ENCODE results near the gene METTL18.

Gene METTL18

DNA sequence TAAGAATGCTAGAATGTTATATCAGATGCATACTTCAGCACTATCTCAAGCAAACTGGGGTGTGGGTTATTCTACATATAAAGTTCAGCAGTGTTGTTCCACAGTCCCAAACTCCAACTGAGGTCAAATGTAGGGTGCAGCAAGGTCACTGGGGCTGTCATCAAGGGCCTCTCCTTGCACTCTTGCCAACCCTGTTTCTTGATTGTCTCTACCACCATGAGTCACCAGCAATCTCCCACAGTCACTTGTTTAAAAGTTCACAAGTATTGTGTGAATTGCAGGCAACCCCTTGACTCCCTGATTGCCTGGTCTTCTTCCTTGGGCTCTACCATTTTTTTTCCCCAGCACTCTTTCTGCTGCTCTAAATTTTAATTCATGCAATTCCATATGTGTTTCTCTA lies 10.6 kb downstream of the METTL18 start:
- no peak for DNase-seq

- DNase-seq = no peak
These were observed 12.1 kb downstream of the METTL18 start for GRCh38 chr1:169782596-169782995.

DNA sequence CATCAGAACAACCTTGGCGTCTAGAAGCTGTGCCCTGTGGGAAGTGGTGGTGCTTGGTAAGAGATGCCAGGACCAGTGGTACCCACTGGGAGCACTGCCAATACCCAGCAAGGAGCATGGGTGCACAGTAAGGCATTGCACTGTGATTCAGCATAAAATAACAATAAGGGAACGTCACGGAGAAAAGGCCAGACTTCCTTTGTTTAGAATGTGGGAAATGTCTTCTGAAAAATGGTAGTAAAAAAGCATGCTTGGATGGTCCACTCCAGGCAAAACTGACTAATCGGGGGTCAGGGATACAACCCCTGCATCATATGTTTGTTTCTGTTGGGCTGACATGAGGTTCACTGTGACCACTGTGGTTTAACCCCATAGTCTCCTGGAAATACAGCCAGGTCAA lies 14.7 kb downstream of the METTL18 start:
- no peak for DNase-seq

GRCh38 chr1:169779150-169779549 lies 15.6 kb downstream of the METTL18 start:
- DNase-seq = no peak

- no peak for DNase-seq
These were observed 18.3 kb downstream of the METTL18 start for GRCh38 chr1:169776440-169776839.

GRCh38 chr1:169768161-169768560 lies 26.5 kb downstream of the METTL18 start:
- no peak for DNase-seq

DNA sequence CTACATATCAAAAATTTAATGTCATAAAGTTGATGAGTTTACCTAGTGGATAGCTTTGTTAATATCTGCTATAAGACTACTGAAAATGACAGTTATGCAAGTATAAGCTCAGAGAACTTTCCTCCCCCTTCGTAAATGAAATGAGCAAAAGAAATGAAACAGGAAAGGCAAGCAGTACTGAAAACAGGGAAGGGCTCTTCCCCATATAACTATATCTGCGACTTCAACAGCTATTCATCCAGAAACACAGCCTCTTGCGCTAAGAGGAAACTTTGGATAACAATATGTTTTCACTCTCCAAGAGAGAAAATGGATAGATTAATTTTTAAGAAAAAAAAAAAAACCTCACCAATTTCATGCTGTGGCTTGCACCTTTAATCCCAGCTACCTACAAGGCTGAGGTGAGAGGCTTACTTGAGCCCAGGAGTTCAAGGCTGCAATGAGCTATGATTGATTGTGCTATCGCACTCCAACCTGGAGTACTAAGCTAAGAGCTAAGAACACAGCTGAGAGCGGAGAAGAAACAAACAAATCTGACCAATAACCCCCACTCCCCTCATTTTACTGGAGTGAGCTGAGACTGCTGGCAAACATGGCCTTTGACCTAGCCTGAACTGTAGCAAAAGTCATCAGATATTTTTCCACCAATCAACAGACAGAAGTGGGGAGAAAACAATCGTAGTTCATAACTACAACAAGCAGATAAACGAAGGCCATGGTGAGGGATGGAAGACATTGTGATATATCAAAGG lies 29.0 kb downstream of the METTL18 start:
- no peak for DNase-seq

- no peak for DNase-seq
These were observed 29.8 kb downstream of the METTL18 start for GRCh38 chr1:169764919-169765318.

GRCh38 chr1:169762699-169763098 lies 32.0 kb downstream of the METTL18 start:
- DNase-seq = no peak

GRCh38 chr1:169759038-169759437 lies 35.7 kb downstream of the METTL18 start:
- no peak for DNase-seq

DNA sequence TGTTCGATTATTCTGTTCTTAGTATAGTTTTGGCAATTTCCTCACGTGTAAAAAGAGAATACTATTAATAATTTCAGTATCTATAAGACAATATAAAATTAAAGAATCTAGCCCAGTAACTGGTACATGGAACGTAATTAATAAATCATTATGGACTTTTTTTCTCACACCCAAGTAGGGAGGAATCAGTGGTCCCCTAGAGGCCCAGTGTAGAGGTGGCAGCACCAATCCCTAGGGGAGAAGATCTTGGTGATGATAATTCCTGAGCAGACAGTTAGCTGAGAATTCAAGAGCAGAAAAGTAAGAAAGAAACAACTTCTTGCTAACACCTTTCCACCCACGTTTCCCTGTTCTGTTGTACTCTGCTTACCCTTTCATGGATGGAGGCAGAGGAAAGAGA lies 41.2 kb downstream of the METTL18 start:
- DNase-seq = no peak

- DNase-seq = no peak
These were observed 44.7 kb downstream of the METTL18 start for GRCh38 chr1:169750041-169750440.

GRCh38 chr1:169746550-169746949 lies 48.2 kb downstream of the METTL18 start:
- DNase-seq = no peak

DNA sequence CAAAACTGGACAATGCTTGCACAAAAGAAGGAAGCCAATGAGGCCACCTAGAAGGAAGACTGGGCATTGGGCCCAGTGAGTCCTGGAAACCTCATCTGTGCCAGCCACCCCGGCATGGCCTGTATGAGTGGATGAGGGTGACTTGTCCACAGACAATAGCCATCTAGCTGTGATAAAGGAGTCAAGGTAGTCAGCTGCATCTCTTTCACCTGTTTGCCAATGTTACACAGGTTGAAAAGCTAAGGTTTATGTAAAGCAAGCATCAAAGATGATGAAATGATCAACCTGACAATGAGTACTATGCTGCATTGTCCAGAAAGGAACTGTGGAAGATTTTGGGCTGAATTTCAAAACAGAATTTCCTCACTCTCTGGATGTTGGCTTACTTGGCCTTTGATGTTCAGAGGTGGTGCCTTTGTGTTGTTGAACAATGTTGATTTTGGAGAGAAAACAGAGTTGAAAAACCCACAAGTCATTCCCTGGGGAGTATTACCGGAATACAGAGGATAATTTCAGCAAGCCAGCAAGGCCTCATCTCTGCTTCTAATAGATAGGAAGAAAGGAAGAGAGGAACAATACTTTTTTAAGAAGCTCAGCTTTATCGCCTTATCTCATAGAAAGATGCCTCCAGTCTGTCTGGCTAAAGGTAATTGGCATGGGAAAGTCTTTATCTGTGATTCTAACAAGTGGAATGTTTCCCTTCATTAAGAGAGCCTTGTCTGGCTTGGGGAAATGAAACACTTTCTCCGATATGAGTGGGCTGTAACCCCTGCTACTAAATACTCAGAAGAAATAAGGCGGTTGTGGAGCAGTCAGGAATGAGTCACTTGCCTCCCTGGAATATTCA lies 49.5 kb downstream of the METTL18 start:
- DNase-seq = no peak

All from NCI-H146 (cell line).